Gastroesophageal sphincter (tissue), 3 donors: Measurements from ENCODE around the gene RABGAP1.

Experiments
- POLR2AphosphoS5 ChIP-seq: sonication (generic); formaldehyde crosslinking; IDR thresholded peaks from one replicate; pipeline ENCODE4 v1.6.1; 2017; ENCODE audit warnings: antibody characterized with exemption
- TF ChIP-seq, protein P1 (sequence below), 4 experiments: fragments of 200-600 bp in 2 of 4; fragments of 450-650 bp in 2 of 4; sonication (generic) in 1 of 4; IDR thresholded peaks; one replicate each; pipeline ENCODE4 v1.5.1; 2017 to 2019; ENCODE audit warnings: antibody characterized with exemption in 4 of 4, mild to moderate bottlenecking in 2 of 4, moderate library complexity in 2 of 4

DNA sequence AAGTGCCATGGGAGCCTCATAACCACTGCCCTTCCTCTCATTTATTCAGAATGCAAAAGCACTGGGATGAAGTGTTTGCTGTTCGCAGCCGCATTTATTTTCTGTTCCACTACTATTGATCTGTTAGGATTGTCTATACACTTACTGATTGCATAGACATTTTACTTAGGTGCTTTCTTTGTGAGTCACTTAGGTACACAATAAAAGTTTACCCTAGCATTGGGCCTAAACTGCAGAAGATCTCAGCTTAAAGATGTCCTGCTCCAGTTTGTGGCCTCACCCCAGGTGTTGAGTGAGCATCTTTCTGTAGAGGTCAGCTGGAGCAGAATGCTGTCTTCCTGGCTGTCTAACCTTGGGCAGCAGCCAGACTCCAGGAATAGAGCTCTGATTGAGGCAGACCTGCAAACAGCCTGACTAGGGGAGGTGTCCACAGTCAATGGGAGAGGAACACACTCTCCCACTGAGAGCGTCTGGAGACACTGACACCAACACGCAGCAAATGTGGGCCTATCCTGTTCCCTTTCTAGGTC, 146.6 kb downstream of the RABGAP1 start:
- TF ChIP-seq, protein P1, sequence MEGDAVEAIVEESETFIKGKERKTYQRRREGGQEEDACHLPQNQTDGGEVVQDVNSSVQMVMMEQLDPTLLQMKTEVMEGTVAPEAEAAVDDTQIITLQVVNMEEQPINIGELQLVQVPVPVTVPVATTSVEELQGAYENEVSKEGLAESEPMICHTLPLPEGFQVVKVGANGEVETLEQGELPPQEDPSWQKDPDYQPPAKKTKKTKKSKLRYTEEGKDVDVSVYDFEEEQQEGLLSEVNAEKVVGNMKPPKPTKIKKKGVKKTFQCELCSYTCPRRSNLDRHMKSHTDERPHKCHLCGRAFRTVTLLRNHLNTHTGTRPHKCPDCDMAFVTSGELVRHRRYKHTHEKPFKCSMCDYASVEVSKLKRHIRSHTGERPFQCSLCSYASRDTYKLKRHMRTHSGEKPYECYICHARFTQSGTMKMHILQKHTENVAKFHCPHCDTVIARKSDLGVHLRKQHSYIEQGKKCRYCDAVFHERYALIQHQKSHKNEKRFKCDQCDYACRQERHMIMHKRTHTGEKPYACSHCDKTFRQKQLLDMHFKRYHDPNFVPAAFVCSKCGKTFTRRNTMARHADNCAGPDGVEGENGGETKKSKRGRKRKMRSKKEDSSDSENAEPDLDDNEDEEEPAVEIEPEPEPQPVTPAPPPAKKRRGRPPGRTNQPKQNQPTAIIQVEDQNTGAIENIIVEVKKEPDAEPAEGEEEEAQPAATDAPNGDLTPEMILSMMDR (IDR thresholded peaks at IDR 0.05), result no peak
- TF ChIP-seq POLR2AphosphoS5, result no peak
